ENCODE data around the gene MYO3A. TPM values are rescaled to one million over a fixed set of nuclear protein-coding genes. Genes with fewer than 3 reads are reported as not detected.

Gene MYO3A
- polyA plus RNA-seq, 3 donors, result not detected

DNA sequence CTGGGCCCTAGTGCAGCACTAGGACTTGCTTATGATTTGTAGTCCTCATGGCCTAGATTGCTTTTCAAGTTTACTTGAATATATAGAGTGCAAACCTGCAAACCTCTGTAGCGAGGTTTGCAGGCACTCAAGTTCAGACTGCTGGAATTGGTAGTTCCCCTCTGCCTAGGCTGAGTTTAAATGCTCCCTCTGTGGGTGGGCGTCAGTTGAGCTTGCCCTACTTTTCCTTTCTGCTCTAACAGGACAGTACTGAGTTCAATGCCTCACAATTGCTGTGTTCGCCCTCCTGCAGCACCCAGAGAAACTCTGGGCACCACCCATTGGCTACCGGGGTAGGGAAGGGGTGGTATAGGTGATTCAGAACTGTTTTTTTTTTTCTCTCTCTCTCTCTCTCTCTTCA lies 31.6 kb downstream of the MYO3A start:
- no peak overlapping the region for H3K27ac Mint-ChIP-seq
- H3K9me3 Mint-ChIP-seq, result no peaks in the 10 kb centered on the region
- H4K20me1 ChIP-seq (ENCODE audit: insufficient read depth, low read length), result no peaks in the 10 kb centered on the region
- no peak overlapping the region for H3K4me3 Mint-ChIP-seq
- H3K79me2 ChIP-seq (ENCODE audit: insufficient read depth, low read length), result no peaks in the 10 kb centered on the region
- H3K4me1 ChIP-seq (ENCODE audit: control insufficient read depth in 1 of 2, insufficient read depth in 2 of 2, low read length in 2 of 2), result no peaks in the 10 kb centered on the region
- H3K9me3 ChIP-seq (replicated peaks in 1 of 2; ENCODE audit: control insufficient read depth in 1 of 2, insufficient read depth in 1 of 2, low read length in 2 of 2), result no peaks in the 10 kb centered on the region
- 95% methylated on average over 2 of the region's 4 CpGs for WGBS (ENCODE audit: insufficient coverage)
- H3K4me2 ChIP-seq (replicated peaks; ENCODE audit: extremely low read depth, low read length, poor library complexity, severe bottlenecking), result no peak overlapping the region
- H3K9ac ChIP-seq (ENCODE audit: insufficient read depth, low read length, poor library complexity, severe bottlenecking), result no peak overlapping the region
- H3K4me3 ChIP-seq (replicated peaks in 1 of 3; ENCODE audit: low read depth in 2 of 3, low read length in 3 of 3), result no peak overlapping the region
- H3K36me3 Mint-ChIP-seq, result no peaks in the 10 kb centered on the region
- TF ChIP-seq CTCF (IDR thresholded peaks at IDR 0.05), result no peak
- no peak overlapping the region for H3K27ac ChIP-seq (ENCODE audit: low read depth in 1 of 2, low read length in 2 of 2)
- H3K27me3 ChIP-seq (ENCODE audit: control insufficient read depth in 2 of 2, insufficient read depth in 2 of 2, low read length in 2 of 2), result no peaks in the 10 kb centered on the region
- intact Hi-C loops (cut with micrococcal nuclease), result no loop called here
- no peak overlapping the region for H2AFZ ChIP-seq (ENCODE audit: insufficient read depth, low read depth, low read length, poor library complexity, severe bottlenecking)
- no peak for DNase-seq
- peaks cover 0 to 8% (median 2%) of the 10 kb centered on the region in 3 donors for H3K27me3 Mint-ChIP-seq (ENCODE audit: low read depth in 3 of 3)
- no peaks in the 10 kb centered on the region for H3K36me3 ChIP-seq (replicated peaks in 1 of 2; ENCODE audit: control insufficient read depth in 1 of 2, insufficient read depth in 2 of 2, low read length in 2 of 2)
- peaks cover under 1% of the 10 kb centered on the region for H3K4me1 Mint-ChIP-seq

- no CpG with 5 or more reads among the region's 2 CpGs for WGBS (ENCODE audit: insufficient coverage)
- H3K4me1 Mint-ChIP-seq, result no peaks in the 10 kb centered on the region
- H3K9me3 Mint-ChIP-seq, result no peaks in the 10 kb centered on the region
- H3K4me3 Mint-ChIP-seq, result no peak overlapping the region
- Histone ChIP-seq H3K27ac (ENCODE audit: low read depth in 1 of 2, low read length in 2 of 2) (no peak overlapping the region), H3K4me2 (replicated peaks; ENCODE audit: extremely low read depth, low read length, poor library complexity, severe bottlenecking) (no peak overlapping the region), H3K9me3 (replicated peaks in 1 of 2; ENCODE audit: control insufficient read depth in 1 of 2, insufficient read depth in 1 of 2, low read length in 2 of 2) (no peaks in the 10 kb centered on the region), H3K27me3 (ENCODE audit: control insufficient read depth in 2 of 2, insufficient read depth in 2 of 2, low read length in 2 of 2) (no peaks in the 10 kb centered on the region), H3K4me3 (replicated peaks in 1 of 3; ENCODE audit: low read depth in 2 of 3, low read length in 3 of 3) (no peak overlapping the region), H3K9ac (ENCODE audit: insufficient read depth, low read length, poor library complexity, severe bottlenecking) (no peak overlapping the region), H3K36me3 (replicated peaks in 1 of 2; ENCODE audit: control insufficient read depth in 1 of 2, insufficient read depth in 2 of 2, low read length in 2 of 2) (no peaks in the 10 kb centered on the region), H2AFZ (ENCODE audit: insufficient read depth, low read depth, low read length, poor library complexity, severe bottlenecking) (no peak overlapping the region), H4K20me1 (ENCODE audit: insufficient read depth, low read length) (no peaks in the 10 kb centered on the region), H3K4me1 (ENCODE audit: control insufficient read depth in 1 of 2, insufficient read depth in 2 of 2, low read length in 2 of 2) (no peaks in the 10 kb centered on the region), H3K79me2 (ENCODE audit: insufficient read depth, low read length) (no peaks in the 10 kb centered on the region)
- intact Hi-C loops (cut with micrococcal nuclease), result no loop called here
- peaks cover under 1 to 2% (median 2%) of the 10 kb centered on the region in 3 donors for H3K27me3 Mint-ChIP-seq (ENCODE audit: low read depth in 3 of 3)
- no peak for TF ChIP-seq CTCF (IDR thresholded peaks at IDR 0.05)
- H3K27ac Mint-ChIP-seq, result no peak overlapping the region
- DNase-seq, result no peak
- H3K36me3 Mint-ChIP-seq, result no peaks in the 10 kb centered on the region
Measured at GRCh38 chr10:25966844-25967243, 32.8 kb downstream of the MYO3A start.
